GM12873 (cell line): ENCODE measurements around the gene NDST1.

Source experiments
- TF ChIP-seq, protein P1 (sequence below): IDR thresholded peaks from 2 replicates; pipeline ENCODE4 v1.5.1; 2012; ENCODE audit warnings: low read depth, mild to moderate bottlenecking, moderate library complexity, low read length, control low read depth; ENCODE audit not compliant: insufficient read depth; ENCODE audit errors: missing control alignments

NDST1 gene

DNA sequence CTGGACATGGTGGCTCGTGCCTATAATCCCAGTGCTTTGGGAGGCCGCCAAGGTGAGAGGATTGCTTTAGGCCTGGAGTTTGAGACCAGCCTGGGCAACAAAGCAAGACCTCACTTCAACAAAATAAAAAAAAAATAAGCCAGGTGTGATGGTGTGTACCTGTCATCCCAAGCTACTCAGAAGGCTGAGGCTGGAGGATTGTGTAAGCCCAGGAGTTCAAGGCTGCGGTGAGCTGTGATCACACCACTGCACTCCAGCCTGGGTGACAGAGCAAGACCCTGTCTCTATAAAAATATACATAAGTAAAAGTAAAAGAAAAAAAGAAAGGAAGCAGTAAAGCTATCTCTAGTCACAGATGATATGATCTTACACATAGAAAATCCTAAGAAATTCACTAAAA is 73.0 kb downstream of the NDST1 start:
- TF ChIP-seq, protein P1, sequence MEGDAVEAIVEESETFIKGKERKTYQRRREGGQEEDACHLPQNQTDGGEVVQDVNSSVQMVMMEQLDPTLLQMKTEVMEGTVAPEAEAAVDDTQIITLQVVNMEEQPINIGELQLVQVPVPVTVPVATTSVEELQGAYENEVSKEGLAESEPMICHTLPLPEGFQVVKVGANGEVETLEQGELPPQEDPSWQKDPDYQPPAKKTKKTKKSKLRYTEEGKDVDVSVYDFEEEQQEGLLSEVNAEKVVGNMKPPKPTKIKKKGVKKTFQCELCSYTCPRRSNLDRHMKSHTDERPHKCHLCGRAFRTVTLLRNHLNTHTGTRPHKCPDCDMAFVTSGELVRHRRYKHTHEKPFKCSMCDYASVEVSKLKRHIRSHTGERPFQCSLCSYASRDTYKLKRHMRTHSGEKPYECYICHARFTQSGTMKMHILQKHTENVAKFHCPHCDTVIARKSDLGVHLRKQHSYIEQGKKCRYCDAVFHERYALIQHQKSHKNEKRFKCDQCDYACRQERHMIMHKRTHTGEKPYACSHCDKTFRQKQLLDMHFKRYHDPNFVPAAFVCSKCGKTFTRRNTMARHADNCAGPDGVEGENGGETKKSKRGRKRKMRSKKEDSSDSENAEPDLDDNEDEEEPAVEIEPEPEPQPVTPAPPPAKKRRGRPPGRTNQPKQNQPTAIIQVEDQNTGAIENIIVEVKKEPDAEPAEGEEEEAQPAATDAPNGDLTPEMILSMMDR = no peak

- TF ChIP-seq, protein P1 = no peak
Observed at GRCh38 chr5:150582241-150583109, 74.5 kb downstream of the NDST1 start.

GRCh38 chr5:150583541-150584225 is 75.8 kb downstream of the NDST1 start:
- TF ChIP-seq, protein P1 = no peak

DNA sequence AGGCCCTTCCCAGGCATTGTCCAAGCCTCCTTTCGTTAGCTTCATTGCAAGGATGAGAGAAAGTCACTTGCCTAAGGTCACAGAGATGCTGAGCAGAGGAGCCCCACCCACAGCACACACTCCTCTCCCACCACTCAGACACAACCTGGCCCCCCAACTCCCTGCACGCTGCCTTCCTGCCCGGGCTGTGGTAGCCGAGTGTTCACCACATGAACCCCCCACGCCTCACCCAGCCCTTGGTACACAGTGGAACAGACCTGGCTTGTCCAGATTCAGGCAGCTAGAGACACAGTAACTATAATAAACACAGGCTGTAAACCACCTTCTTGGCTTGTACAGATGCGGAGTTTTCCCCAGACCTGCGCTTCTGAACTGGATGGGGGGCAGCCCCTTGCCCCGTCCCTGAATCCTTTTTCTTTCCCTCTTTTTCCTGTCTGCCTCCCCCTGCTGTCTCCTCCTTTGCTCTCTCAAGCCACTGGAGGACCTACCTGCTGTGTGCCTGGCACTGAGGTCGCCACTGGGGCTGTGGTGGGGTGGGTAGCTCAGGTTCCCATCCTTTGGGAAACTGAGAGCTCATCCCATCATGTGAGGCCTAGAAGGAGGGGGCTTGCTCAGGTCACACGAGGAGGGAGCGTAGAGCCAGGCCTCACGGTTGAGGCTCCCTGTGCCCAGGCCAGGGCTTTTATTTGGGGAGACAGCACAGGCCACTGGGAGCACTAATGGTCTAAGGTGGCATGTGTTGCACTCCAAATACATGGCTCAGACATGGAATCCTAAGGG is 76.8 kb downstream of the NDST1 start:
- TF ChIP-seq, protein P1 = no peak

- TF ChIP-seq, protein P1 = no peak
Observed at GRCh38 chr5:150585781-150586341, 77.9 kb downstream of the NDST1 start.

GRCh38 chr5:150587016-150587415 is 79.1 kb downstream of the NDST1 start:
- TF ChIP-seq, protein P1 = no peak
